DMS153 treated with DMSO at 0.1 percent for 48 hours (cell line): Measurements from ENCODE around the gene ALK.
A peak's percentile ranks its signal among the peaks of the same experiment; 100 is the strongest.
"Not testable (repeated sequence)": the region's sequence is repeated elsewhere in the genome, so short reads cannot be mapped to it uniquely, and the experiment has no call there.

ENCODE experiments used
- DNase-seq: peaks from one replicate; lab custom pipeline; 2025; ENCODE audit not compliant: unreplicated experiment; lab: John Stamatoyannopoulos, UW

The ALK gene

GRCh38 chr2:29263886-29264285, 657.5 kb downstream of the ALK start:
- DNase-seq = no peak

DNA sequence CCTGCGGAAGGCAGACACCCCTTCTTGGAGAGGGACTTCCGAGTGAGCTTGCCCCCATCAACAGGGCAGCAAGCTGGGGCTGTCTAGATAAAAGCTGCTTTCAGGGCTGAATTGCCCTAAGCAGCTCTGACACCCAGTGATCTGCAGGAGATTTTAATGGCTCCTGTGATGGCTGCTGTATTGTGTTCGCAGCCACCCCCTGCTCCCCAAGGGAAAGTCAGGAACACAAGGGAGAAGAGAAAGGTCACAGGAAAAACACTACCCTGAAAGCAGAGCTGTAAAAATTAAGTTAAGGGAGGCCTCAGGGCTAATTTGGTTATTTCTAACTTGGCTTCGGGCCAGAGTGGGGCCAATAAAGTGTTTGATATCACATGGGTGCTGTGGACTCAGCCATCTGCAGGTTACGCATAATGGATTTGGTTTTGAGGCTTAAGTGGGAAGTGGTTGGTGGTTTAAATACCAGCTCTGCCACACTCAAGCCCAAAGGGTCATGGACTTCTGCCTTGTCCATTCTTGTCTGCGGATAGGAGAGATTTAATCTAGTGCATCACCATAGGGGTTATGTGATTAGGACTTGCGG, 658.6 kb downstream of the ALK start:
- peak; percentile 49 for DNase-seq

DNA sequence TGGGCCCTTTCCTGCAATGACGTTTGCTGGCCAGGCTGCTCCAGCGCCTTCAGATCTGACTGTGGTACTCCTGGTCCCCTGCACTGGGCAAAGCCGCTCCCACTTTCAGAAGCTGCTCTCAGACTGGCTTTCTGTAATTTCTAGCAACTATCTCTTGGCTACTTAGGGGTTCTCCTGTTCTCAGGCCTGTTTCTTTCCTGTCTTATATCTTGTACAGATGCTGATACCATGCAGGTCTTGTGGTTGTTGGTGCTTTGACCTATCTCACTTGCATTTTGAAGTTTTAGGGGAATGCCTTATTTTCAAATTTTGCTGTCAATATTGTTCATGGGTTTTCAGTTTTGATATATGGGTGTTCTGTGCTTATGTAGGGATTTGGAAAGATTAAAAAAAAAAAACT, 660.4 kb downstream of the ALK start:
- DNase-seq = no peak

DNA sequence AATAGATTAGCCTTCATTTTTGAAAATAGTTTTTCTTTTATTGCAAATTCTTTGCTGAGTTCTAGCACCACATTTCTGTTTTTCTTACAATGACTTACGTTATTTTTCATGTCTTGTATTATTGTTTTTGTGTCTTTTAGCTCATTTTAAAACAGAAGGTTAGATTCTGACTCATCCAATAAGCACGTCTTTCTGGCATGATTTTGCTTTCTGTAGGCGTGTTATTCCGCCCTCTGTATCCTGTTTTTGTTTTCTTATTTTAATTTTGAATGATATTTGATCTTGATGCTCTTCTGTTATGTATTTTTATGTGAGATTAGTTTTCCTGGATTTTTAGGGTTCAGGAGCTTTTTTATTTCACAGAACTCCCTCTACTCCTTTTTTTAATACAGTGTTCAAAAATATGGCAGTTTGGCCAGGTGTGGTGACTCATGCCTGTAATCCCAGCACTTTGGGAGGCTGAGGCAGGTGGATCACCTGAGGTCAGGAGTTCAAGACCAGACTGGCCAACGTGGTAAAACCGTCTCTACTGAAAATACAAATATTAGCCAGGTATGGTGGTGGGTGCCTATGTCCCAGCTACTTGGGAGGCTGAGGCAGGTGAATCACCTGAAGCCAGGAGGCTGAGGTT, 661.1 kb downstream of the ALK start:
- DNase-seq = no peak

- no peak for DNase-seq
These were observed 662.2 kb downstream of the ALK start for GRCh38 chr2:29259221-29259620.

DNA sequence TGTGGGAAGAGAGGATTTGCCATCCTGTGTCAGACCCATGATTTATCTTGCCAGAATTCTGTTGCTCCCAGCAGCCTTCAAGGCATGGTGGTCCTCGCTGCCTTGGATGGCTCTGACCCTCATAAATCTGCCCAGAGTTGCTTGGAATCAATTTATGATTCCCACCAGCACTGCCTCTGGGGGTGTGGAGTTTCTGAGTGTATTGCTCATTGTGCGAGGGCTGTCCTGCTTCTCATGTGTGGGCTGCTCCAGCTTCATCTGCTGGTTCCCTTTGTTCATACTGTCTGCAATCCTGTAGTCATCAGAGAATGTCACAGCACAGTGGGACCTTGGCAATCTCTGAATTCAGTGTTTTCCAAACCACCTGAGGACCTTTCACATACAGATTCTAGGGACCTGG, 666.4 kb downstream of the ALK start:
- DNase-seq = no peak

GRCh38 chr2:29253495-29254275, 667.7 kb downstream of the ALK start:
- not testable (repeated sequence) for DNase-seq

GRCh38 chr2:29253026-29253425, 668.4 kb downstream of the ALK start:
- no peak for DNase-seq

DNA sequence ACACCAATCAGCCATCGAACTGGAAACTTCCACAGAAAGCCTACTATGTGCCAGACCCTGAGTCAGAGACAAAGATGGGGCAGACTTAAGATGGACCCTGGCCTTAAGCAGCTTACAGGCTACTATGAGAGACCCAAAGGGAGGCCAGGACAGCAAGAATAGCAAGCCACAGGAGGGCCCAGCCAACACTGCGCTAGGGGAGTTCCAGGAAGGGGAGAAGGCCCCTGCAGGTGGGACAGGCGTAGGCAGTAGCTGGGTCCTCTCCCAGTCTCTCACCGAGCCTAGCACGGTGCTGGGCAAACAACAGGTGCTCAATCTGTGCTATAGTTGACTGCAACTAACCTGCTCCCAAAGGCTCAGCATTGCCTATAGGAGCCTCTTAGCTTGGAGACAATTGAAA, 670.0 kb downstream of the ALK start:
- no peak for DNase-seq

DNA sequence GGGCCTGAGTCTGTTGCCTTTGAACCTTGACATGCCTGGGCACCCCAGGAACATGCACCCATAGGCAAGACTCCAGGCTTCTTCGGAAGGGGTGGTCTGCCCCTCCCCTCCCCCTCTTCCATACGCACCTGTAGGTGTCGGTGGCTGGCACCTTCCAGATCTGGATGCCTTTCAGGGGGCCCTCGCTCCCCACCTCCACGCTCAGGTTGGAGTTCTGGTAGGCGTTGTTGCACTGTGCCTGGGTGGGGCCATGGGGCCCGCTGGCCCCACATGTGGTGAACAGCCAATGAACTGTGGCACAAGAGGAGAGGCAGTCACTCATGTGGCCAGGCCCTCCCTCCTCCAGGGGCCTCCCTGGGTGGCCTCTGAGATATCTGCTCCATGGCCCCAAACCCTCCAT, 670.4 kb downstream of the ALK start:
- DNase-seq = no peak

DNA sequence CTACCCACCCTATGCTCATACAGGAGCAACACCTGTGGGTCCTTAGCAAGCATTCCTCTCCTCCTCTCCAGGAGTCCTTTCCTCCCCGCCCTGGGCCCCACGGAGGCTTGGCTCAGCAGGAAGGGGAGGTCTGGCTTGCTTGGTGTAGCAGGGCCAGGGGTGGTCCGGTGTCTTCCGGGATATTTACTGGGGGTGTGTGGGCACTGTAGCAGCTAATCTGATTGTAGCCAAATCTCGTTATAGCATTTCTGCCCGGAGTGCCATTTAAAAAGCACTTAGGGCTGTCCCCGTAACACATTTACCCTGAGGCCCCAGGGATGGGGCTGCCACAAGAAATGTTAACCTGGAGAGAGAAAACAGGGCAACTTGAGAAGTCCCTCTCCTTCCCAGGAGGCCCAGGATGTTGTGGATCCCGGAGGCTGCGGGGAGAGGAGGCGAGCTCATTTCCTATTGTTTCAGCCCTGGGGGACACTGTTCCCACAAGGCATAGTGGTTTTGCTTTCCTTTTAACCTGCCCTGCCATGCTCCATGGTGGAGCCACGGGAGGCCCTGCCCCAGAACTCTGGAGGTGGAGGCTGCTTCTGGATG, 671.6 kb downstream of the ALK start:
- DNase-seq = no peak

GRCh38 chr2:29247336-29247914, 674.0 kb downstream of the ALK start:
- DNase-seq = no peak

DNA sequence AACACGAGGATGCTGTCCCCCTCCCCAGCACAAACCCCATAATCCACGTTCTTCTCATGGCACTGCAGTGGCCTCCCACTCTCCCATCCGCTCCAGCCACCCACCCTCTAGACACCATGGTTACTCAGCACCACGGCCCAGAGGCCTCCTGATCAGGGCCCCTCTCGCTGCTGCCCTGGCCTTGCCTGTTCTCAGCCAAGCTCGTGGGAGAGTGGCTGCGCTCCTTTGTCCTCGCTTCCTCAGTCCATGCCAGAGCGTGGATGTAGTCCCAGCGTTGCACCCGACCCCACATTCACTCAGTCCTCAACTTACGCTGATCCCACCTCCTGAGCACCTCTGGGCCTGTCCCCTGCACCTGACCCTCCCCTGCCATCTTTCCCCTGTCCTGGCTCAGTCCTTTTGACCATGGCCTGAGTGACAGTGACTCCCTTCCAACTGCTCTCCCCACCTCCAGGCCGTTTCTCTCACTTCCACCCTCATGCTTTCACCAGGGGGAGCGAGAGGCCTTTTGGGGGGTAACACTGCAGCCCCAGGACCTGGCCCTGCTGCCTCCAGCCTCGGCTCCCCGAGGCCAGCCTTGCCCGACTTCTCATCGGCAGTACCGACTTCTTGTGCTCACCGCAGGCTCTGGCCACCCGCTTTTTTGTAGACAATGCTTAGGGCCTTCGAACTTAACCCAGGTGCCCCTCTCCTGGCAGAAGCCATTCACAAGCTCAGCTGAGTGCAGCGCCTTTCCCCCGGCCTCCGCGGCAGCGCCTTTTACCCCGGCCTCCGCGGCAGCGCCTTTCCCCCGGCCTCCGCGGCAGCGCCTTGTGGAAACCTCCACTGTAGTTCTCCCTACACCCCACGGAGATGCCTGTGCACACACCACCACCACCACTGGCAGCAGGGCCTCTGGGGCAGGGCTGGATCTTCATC, 674.7 kb downstream of the ALK start:
- DNase-seq = no peak

DNA sequence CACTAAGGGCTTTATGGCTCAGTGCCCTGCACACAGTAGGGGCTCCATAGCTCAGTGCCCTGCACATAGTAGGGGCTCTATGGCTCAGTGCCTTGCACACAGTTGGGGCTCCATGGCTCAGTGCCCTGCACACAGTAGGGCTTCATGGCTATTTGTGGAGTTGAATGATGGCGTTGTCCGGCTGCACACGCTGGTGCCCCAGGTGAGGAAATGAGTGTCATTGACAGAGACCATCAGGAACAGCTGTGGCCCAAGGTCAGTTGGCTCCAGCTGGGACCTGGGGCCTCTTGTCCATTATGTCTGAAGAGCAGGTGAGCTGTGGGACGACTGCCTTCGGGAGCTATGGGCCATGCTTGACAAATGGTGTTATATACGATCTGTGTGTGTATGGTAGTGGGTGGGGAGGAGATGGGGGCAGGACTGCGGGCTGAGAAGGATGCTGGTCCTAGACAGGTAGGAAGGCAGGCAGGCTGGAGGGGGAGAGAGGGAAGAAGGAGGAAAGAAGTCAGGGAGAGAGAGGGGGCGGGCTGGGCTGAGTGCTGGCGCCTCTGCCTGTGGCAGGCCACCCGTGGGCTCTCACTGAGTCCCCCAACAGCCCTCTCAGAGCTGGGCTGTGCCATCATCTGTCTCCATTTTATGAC, 675.5 kb downstream of the ALK start:
- DNase-seq = no peak

- DNase-seq = not testable (repeated sequence)
These were observed 676.2 kb downstream of the ALK start for GRCh38 chr2:29245035-29245741.

DNA sequence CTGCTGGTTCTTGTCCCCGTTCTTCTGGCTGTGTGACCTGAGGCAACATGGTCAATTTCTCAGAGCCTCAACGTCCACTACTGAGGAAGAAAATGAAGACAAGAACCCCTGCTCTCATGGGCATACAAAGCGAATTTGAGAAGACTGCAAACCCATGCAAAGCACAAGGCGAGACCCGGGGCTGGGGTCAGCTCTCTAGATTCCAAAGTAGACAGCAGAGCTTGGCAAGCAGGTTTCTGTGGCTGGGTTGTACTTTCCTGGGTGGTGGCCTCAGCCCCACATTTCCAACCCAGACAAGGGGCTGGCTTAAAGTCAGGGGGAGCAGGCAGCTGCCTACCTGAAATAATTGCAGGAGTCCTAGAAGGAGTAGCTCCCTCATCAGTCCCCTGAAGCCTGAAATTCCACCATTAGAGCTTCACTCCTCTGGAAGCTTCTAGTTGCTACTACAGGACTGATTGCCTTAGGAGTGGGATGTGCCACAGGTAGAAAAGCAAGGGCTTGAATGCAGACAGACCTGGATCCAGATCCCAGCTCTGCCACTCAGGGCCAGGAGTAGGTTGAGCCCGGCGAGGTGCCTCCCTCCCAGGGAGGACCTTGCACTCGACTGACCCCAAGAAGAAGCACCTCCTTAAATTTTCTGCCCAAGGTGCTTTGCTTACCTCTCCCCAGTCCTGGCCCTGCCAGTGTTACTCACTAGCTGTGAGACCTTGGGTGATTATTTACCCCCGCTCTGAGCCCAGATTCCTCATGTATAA, 678.6 kb downstream of the ALK start:
- DNase-seq = no peak

- DNase-seq = no peak
These were observed 679.3 kb downstream of the ALK start for GRCh38 chr2:29241955-29242565.

DNA sequence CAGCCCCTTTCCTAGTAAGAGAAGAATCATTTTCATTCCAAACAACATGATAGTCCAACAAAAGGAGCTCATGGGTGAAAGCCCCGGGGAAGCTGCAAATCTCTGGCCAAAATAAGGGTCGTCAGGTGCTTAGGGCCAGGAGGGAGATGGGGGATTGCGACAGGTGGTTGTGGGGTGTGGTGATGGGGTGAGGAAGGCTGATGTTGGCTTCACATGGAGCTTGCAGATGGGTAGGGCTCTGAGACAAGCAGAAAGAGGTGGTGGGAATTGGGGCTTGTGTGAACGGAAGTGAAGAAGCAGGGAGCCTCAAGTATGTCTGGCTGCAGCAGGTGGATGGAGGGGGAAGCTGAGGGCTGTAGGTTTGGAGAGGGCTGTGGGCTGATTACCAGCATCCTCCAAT, 680.0 kb downstream of the ALK start:
- DNase-seq = no peak
